DMS 273 (cell line): ENCODE measurements around the gene SH3PXD2A.
A peak's percentile ranks its signal among the peaks of the same experiment; 100 is the strongest.
"Not testable (repeated sequence)": the region's sequence is repeated elsewhere in the genome, so short reads cannot be mapped to it uniquely, and the experiment has no call there.

Source experiments
- DNase-seq: peaks from one replicate; lab custom pipeline; 2025; ENCODE audit not compliant: unreplicated experiment; lab: John Stamatoyannopoulos, UW

SH3PXD2A gene

DNA sequence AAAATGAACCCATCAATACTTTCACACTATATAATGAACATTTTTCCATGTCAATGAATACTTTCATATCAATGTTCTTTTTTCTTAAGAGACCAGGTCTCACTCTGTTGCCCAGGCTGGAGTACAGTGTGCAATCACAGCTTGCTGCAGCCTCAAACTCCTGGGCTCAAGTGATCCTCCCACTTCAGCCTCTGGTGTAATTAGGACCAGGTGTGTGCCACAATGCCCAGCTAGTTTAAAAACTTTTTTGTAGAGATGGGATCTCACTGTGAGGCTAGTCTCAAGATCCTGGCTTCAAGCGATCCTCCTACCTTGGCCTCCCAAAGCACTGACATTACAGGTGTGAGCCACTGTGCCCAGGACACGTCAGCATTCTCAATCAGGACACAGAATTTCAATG is 85.2 kb downstream of the SH3PXD2A start:
- DNase-seq, result no peak

DNA sequence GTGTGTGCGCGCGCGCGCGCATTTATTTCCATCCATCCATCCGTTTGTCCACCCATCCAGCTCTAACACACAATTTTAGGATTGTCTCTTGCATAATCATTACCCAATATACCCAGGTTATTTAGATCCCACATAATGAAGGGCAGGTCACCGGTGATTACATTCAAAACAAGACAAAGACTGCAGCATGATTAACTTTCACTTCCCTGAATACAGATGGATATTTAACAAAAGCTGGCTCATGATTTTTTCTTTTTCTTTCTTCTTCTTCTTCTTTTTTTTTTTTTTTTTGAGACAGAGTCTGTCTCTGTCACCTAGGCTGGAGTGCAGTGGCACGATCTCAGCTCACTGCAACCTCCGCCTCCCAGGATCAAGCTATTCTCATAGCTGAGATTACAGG is 86.2 kb downstream of the SH3PXD2A start:
- no peak for DNase-seq

DNA sequence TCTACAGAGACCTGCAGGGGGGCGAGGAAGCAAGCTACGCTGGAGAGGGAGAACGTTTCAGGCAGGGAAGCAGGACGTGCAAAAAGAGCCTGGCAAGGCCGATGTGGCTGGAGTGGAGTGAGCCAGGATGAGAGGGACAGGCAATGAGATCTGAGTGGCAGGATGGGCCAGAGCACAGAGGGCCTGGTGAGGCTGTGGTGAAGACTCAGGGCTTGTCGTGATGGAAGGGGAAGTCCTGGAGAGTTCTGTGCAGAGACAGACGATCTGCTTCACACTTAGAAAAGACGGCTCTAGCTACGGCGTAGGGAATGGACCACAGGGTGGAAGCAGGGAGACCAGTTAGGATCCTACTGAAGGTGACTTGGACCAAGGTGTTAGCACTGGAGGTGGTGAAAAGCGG is 87.0 kb downstream of the SH3PXD2A start:
- no peak for DNase-seq

DNA sequence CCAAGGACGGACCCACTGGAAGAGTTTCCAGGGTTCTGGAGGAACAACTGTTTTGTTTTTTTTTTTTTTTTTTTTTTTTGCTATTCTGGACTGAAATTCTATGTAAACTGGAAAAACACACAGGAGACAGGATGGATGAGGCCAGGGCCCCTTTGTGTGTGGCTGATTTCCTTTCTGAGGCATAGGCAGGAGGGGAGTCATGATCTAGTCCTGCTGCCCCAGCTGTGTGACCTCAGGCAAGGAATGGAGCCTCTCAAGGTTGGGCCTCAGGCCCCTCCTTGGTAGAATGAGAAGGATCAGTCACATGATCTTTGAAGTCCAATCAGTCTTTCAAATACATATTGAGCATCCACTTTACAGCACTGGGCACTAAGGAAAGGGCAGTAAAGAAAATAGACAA is 87.6 kb downstream of the SH3PXD2A start:
- DNase-seq, result no peak

DNA sequence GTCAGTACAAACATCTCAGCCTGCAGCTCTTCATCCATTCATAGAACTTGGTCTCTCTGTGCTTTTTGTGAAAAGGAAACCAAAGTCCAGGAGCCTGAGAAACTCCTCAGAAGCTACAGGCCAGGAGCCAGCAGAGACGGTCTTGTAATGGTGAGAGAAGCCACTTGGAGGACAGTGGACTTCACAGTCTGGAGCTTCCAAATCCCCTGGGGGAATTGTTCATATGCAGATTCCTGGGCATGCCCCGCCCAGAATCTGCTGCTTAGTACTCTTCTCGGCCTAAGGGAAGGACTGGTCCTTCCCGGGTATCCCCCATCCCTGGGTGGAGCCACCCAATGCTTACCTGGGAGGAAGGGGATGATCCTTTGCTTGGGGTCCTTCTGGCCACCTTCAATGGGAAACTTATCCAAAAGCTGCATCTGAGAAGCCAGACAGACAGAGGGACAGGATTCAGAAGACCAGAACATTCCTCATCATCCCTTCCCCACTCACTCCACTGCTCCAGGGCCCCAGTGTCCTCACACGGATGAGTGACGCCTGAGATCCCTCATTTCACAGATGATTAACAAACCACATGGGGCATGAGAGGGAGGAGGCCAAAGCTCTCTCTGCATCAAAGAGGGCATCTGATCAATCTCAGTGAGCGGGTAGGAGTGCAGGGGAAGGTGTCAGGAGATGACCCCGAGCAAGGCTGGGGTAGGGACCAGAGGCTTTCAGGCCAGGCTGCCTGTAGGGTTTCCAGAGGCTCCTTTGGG is 88.4 kb downstream of the SH3PXD2A start:
- no peak for DNase-seq

DNA sequence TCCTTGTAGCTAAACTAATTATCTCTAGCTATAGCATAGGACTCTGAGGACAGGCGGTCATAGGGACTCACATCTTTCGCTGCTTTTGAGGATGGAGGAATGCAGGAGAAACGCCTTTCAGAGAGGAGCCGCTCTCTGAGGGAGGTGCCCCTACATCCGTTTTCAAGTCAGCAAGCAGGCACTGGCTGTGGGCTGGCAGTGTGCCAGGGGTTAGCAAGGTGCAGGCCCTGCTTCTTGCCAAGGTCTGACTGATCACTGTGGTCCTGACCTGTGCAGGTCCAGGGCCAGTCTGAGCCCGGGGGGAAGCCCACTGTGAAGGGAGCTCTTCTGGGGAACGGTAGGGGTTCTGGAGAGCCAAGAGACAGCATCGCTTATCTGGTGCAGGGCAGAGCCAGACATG is 89.4 kb downstream of the SH3PXD2A start:
- peak; percentile 15 for DNase-seq

DNA sequence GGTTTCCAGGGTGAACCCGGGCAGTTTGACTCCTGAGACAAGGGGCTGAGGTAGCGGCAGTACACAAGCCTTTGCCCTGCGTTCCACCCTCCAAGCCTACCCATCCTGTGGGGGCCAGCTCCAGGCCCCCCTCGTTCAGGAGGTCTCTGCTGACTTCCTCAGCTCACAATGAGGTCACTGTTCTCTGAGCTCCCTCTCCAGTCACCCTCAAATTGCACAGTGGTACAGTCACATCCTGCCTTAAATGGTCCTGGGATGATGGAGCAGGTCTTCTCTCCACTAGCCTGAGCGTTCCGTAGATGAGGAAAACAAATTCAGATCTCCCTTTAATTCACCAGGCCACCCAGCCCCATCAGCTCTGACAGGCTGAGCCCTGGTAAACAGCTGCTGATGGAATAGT is 90.2 kb downstream of the SH3PXD2A start:
- DNase-seq, result no peak

DNA sequence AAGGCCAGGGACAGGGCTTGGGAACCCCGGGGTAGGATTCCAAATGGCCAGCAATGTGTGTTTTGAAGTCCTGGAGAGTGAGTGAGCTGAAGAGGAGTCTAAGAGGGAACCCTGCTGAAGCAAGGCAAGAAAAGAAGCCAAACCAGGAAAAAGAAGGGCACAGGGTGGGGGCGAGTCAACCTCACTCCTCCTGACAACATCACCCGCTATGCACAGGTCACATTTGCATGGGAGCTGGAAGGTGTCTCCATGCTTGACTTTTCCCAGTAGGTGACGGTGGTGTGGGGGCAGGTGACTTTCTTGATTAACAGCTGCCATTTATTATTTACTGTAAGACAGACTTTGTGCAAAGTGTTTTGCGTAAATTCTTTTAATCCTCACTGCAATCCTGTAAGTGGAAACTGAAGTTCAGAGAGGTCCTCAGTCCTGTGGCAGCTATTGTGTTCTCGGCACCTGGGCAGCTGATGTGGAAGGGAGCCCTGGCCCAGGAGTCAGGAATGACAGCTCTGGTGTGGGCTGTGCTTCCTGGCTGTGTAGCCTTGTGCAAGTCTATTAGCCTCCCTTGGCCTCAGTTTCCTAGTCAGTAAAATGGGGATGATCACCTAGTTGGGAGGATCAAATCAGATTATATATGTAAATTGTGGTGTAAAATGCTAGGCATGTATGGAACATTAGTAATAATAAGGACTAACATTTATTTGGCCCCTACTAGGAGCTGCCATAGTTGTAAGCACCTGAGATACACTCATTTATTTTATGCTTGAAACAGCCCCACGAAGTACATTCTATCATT is 90.9 kb downstream of the SH3PXD2A start:
- DNase-seq, result no peak

DNA sequence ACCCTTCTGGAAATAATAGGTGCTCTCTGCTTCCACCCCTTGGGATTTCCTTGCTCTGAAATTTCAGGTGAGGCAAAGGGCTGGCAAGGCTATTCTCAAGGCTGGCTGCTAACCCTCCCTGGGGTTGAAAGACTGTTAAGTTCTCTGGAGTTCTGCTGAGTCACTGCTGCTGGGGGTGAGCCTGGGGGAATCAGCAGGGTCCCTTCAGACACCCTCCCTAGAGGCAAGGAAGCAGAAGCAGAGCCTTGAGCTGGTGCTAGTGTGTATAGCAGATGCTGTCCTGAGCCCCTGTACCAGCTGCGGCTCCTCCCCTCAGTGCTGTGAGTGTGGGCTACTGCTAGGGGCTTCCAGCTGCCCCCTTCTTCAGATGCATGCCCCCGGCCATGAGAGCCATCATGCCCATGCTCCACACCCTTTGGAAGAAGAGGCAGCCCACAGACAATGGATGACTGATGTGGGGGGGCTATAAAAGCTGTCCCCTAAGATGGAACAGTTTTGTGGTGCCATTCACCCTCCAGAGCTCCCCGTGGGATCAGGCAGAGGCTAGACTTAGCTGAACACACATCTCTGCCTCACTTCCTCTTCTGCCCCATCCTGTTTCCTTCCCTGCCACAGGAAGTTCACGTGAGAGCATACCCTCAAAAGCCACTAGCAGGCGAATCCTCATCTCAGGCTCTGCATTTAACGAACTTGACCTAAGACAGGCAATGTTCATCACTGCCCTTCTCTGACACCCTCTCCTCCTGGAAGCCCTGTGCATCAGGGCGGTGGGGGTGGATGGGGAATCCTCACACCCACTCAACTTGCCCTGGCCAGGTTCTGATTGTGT is 91.8 kb downstream of the SH3PXD2A start:
- DNase-seq, result peak; percentile 46

DNA sequence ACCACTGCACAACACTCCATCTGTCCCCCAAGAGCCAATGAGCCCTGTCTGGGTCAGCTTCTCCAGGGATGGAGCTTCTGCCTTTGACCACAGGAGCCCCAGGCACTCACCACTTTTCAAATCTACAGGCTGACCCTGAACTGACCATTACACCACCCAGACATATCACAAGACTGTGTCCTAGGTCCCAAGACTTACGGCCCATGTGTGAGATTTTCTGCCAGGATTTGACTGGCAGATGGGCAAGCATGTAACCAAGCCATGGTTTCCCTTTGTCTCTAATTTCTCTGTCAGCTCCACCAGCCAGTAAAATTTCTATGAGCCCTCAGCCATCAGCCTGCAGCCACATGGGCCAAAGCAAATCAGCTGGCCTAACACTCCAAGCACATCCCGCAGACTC is 92.5 kb downstream of the SH3PXD2A start:
- peak; percentile 46 for DNase-seq

DNA sequence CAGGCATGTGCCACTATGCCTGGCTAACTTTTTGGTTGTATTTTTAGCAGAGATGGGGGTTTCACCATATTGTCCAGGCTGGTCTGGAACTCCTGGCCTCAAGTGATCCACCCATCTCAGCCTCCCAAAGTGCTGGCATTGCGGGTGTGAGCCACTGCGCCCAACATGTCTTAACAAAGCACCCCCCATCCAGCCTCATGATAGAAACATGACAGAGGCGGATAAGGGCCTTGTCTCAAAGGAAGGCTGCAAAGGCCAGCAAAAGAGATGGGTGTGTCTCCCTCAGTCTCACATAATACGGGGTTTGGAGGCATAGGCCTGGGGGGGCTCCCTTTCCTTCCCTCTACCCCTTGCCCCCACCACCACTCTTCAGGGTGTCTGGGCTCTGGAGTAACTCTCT is 93.2 kb downstream of the SH3PXD2A start:
- DNase-seq, result no peak

DNA sequence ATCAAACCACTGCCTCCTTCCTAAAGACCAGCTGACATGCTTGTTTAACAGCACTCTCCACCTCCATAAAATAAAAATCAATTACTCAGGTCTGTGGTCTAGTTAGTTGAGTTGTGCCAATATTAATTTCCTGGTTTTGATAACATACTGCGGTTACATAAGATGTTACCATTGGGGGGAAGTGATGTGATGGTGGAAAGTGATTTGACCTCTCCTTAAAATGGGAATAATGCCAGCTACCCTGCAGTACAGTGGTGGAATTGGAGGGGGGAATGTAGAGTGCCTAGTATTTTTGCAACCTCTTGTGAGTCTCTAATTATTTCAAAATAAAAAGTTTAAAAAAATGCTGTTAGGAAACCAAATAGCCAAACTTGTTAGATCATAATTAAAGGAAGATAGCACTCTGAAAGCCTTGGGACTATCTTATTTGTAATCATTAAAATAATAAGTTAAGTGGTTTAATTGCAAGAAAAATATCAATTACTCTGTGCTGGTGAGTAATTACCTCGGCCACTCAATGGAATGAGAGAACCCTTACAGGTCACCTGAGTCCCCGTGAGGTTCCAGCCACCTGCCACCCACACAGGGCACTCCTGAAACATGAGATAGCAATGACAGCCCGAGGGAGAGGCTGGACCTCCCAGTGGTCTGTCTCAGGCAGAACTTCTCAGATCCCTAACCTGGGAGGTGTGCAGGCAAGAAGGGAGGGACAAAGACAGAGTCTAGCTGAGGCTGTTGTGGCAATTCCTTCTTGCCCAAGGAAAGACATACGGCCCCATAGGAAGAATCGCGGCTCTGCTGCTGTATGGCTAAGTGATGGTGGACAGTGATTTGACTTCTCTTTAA is 94.1 kb downstream of the SH3PXD2A start:
- DNase-seq, result peak; percentile 35

DNA sequence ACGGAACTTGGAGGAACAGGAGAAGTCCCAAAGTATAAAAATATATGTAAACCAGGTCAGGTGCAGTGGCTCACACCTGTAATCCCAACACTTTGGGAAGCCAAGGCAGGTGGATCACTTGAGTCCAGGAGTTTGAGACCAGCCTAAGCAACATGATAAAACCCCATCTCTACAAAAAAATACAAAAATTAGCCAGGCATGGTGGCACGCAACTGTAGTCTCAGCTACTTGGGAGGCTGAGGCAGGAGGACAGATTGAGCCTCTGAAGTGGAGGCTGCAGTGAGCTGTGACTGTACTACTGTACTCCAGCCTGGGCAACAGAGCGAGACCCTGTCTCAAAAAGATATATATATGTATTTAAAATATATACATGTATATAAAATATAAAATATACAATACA is 95.1 kb downstream of the SH3PXD2A start:
- not testable (repeated sequence) for DNase-seq

DNA sequence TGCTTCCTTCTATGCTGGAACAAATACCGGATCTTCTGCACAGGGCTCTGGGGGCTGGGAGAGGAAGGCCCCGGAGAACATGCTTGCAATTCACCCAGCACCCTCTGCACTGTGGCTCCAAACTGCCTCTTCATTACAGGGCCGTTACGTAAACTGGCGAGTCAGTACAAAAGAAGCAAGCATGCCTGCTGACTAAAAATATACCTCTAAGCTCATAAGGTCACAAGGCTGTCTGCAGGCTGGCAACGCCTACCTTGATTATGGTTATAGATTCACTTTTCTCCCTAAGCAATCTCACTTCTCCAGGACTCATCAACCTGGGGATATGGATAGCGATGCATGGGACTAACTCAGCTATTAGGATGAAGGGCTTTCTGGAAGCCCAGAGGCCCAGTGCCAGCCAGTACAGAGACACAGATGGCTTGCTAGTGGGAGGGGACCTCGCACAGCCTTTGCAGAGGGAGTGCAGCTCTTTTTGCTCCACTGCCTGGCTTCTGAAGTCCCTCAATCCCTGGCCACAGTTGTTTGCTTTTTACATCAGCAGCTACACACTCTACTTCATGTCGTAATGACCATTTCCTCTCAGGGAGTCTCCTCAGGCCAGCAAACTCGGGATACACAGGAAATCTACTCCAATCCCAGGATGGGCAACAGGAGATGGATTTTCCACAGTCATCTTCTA is 96.1 kb downstream of the SH3PXD2A start:
- peak; percentile 85 for DNase-seq

DNA sequence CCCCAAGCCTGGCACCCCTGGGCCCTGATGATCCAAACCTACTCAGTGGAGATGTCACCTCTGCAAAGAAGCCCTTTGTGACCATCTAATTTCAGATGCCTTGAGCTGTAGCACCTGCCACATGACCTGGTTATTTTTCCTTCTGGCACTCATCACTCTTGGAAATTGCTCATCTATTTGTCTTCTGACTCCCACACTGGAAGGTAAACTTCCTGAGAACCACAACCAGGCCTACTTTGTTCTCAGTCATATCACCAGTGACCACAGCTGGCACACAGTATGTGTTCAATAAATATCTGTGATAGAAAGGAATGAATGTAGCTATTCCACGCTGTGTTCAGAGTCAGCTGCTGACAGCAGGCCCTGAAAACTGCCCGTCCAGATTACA is 97.1 kb downstream of the SH3PXD2A start:
- DNase-seq, result peak; percentile 40

DNA sequence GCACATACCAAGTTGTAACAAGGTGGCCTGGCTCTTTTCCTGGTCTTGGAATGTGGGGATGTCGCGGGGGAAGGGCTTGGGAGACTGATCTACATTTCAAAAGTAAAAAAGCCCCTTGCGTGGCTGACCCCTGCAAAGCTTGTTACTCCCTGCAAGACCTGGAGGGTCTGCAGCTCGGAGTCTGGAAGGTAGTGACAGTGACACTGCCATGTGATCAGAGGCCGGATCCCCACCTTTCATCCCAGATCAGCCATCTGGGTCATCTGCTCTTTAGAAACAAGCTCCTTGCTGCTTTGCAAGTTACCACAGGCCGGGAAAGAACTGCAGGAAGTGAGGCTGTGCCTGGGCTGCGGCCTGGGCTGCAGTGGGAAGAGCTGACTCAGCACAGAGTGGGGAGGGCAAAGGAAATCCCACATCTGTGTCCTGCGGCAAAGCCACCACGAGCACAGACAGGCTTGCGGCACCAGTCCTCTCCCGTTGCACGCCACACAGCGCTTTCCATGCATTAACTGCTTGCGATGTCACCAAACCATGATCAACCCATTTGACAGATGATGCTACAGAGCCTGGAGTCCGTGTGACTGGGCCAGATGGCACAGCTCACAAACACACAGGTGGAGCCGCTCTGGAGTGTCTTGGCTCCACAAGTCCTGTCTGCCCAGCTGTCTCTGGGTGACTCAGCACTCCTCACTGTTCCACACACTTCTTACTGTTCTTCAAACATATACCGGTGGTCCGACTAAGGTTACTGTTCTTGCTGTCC is 97.7 kb downstream of the SH3PXD2A start:
- DNase-seq, result peak; percentile 74

DNA sequence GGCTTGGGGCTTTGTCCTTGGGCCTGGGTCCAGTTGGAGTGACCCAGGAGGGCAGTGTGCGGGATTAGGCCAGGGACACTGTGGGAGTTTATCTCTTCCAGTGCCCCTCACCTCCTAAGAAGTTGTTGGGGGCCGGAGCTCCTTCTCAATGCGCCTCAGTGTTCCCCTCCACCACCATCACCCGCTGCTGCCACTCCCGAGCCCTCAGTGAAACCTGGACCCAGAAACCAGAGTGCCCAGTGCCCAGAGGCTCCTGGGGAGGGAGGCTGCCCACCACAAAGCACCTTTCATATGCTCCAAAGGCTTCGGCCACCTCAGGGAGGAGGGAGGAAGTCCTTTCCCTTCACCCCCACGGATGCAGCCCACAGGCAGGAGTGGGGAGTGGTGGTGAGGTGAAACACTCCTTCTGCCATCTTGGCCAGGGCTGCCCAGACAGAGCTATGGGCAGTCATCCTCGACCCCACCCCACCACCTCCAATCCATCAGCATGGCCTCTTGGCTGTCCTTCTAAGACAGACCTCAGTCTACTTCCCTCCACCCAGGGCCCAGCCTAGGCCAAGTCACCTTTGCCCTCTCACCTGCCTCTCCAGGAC is 99.0 kb downstream of the SH3PXD2A start:
- no peak for DNase-seq

DNA sequence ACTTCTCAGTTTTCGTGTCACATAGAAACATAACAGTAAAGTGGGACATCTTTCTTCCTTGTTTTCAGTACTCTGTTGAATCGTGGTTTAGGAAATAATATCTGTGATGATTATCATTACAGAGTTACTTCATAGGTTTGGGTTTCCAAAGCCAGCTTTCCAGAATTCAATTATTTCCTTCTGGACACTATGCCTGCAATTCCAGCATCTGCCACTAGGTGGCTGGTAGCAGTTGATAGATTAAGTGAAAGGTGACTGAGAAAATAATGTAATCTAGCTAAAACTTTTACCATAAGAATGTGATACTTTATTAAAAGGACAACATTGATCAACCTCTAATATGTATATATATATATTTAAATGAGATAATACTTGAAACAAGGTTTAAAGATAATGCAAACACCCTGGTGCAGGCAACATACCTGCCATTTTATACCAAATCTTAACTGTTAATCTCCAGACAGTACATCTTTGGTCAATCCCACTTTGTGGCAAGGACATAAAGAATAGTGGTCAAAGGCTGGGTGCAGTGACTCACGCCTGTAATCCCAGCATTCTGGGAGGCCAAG is 102.6 kb downstream of the SH3PXD2A start:
- peak; percentile 58 for DNase-seq
